ENCODE measurements around the gene HFM1.
"Not testable (repeated sequence)": the region's sequence is repeated elsewhere in the genome, so short reads cannot be mapped to it uniquely, and the experiment has no call there.

The HFM1 gene, protein sequence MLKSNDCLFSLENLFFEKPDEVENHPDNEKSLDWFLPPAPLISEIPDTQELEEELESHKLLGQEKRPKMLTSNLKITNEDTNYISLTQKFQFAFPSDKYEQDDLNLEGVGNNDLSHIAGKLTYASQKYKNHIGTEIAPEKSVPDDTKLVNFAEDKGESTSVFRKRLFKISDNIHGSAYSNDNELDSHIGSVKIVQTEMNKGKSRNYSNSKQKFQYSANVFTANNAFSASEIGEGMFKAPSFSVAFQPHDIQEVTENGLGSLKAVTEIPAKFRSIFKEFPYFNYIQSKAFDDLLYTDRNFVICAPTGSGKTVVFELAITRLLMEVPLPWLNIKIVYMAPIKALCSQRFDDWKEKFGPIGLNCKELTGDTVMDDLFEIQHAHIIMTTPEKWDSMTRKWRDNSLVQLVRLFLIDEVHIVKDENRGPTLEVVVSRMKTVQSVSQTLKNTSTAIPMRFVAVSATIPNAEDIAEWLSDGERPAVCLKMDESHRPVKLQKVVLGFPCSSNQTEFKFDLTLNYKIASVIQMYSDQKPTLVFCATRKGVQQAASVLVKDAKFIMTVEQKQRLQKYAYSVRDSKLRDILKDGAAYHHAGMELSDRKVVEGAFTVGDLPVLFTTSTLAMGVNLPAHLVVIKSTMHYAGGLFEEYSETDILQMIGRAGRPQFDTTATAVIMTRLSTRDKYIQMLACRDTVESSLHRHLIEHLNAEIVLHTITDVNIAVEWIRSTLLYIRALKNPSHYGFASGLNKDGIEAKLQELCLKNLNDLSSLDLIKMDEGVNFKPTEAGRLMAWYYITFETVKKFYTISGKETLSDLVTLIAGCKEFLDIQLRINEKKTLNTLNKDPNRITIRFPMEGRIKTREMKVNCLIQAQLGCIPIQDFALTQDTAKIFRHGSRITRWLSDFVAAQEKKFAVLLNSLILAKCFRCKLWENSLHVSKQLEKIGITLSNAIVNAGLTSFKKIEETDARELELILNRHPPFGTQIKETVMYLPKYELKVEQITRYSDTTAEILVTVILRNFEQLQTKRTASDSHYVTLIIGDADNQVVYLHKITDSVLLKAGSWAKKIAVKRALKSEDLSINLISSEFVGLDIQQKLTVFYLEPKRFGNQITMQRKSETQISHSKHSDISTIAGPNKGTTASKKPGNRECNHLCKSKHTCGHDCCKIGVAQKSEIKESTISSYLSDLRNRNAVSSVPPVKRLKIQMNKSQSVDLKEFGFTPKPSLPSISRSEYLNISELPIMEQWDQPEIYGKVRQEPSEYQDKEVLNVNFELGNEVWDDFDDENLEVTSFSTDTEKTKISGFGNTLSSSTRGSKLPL (N-terminal part only)

DNA sequence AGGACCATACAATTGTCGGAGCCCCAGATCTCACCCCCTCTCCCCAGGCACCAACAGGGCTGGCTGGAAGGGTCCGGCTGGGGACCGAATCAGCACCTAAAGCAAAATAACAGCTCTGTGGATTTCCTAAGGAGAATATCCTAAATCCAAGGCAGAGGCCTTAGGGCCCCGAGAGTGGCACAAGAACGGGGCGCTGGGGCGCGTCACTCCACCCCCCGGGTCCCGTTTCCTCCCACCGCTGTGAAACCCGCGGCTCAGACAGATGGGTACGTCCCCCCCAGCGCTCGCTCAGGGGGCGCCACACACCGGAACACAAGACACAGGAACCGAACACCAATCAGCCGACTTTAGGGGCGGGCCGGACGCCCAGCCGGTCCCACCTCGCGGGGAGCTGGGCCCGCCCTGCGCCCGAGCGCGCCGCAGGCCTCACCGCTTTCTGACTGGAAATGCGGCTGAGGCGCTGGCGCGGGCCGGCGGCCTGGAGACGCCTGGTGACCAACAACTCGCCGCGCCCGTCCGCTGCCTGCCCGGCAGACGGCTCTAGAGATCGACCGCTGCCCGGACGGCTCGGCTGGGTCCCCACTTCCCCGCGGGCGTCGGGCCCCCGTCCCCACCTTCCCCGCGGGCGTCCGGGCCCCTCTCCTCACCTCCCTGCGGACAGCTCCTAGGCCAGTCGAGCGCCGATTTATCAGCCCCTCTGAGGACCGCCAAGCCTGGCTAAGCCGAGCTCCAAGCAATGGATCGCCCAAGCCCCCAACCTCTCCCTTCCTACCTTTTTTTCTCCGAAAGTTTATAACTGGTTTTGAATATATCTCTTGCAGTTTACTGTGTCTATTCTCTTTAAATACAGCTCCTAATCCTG is at the start of gene HFM1:
TSS of gene HFM1 (minus strand) at position 687 of the 862 bp plus-strand sequence. CDS start 3,755 bp downstream, outside the sequence.
- peak; percentile 28 to 59 for DNase-seq (ENCODE audit: low read depth in 2 of 2)

DNA sequence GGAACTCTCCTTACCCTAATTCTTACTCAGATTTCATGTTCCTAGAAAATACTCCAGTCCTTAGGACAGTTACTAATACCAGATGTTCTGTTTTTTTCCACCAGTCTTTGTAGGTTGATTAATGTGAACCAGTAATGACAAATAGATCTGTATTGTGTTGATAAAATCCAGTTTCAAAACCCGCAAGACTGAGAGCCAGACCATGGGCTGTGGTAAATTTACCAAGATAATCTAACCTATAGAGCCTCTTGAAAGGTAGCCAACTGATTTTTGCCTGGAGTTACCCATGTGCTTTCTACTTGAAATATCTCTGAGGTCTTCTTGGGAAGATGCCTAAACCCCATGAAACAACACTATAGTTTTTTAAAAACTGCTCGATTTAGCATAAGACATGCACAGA is 49.5 kb upstream of the HFM1 start:
- no peak for DNase-seq (ENCODE audit: low read depth in 2 of 2)

DNA sequence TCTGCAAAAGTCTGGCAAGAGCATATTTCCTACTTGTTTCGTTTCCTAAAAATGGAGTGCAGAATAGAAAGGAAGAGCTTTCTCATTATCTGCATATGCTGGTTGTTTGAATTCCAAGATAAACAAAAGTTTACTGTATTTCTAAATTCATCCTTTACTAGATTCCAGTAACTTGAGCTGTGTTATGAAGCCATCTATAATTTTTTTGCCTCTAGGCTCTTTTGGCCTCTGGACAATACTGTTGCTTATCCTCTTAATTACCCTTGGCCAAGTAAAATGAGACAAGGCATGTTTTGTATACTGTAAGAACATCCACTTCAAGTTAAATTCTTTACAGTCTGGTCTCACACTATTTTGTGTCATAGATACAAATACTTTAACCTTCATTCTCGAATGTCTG is 45.6 kb upstream of the HFM1 start:
- no peak for DNase-seq (ENCODE audit: low read depth in 2 of 2)

DNA sequence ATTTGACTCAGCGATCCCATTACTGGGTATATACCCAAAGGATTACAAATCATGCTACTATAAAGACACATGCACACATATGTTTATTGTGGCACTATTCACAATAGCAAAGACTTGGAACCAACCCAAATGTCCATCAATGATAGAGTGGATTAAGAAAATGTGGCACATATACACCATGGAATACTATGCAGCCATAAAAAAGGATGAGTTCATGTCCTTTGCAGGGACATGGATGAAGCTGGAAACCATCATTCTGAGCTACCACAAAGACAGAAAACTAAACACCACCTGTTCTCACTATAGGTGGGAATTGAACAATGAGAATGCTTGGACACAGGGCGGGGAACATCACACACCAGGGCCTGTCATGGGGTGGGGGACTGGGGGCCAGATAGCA is 43.1 kb upstream of the HFM1 start:
- not testable (repeated sequence) for DNase-seq (ENCODE audit: low read depth in 2 of 2)

DNA sequence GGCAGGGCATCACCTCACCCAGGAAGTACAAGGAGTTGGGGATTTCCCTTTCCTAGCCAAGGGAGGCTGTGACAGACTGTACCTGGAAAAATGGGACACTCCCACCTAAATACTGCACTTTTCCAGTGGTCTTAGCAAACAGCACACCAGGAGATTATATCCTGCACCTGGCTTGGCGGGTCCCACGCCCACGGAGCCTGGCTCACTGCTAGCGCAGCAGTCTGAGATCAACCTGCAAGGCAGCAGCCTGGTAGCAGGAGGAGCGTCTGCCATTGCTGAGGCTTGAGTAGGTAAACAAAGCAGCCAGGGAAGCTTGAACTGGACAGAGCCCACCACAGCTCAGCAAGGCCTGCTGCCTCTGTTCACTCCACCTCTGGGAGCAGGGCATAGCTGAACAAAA is 37.3 kb upstream of the HFM1 start:
- DNase-seq (ENCODE audit: low read depth in 2 of 2), result not testable (repeated sequence)

DNA sequence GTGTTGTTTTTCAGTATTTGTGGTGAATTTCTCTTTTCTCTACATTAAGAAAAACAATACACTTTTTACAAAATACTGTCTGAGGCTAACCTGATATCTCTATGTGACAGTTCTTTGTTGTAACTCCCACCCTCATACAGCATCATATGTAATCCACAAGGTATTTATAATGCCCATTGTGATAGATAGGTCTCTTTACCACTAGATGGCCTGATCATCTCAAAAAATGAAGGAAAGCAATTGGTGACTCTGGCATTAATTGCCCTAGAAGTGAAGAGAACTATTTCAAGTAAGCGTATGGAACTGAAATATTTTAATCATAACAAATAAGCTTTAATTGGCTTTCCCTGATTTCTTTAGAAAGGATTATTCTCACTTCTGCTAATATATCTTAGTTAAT is 36.2 kb upstream of the HFM1 start:
- no peak for DNase-seq (ENCODE audit: low read depth in 2 of 2)

DNA sequence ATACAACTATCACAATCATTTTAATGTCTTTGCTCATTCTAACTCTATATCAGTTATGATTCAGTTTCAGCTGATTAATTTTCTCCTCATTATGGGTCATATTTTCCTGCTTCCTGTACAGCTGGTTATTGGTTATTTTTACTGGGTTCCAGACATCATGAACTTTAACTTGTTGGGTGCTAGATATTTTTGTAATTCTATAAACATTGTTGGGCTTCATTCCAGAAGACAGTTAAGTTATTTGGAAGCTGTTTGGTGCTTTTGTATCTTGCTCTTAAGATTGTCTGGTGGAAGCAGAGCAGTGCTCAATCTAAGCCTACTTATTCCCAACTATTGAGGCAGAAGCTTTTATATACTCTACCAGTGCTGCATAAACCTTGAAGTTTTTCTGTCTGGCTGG is 34.4 kb upstream of the HFM1 start:
- no peak for DNase-seq (ENCODE audit: low read depth in 2 of 2)

DNA sequence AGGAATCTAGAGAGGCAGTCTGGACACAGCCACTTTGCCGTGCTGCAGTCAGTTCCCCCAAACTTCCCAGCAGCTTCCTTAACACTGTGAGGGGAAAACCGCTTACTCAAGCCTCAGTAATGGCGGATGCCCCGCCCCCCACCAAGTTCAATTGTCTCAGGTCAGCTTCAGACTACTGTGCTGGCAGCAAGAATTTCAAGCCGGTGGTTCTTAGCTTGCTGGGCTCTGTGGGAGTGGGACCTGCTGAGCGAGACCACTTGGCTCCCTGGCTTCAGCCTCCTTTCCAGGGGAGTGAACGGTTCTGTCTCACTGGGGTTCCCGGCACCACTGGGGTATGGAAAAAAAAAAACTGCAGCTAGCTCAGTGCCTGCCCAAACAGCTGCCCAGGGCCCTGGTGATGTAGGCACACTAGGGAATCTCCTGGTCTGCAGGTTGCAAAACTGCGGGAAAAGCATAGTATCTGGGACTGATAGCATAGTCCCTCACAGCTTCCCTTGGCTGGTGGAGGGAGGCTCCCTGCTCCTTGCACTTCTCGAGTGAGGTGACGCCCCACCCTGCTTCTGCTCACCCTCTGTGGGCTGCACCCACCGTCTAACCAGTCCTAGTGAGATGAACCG is 23.7 kb upstream of the HFM1 start:
- no peak for DNase-seq (ENCODE audit: low read depth in 2 of 2)

DNA sequence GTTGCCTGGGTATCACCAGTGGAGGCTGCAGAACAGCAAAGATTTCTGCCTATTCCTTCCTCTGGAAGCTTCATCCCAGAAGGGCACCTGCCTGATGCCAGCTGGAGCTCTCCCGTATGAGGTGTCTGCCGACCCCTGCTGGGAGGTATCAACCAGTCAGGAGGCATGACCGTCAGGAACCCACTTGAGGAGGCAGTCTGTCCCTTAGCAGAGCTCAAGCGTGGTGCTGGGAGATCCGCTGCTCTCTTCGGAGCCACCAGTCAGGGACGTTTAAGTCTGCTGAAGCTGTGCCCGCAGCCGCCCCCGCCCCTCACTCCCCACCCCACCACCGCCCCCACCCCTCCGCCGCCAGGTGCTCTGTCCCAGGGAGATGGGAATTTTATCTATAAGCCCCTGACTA is 23.1 kb upstream of the HFM1 start:
- DNase-seq (ENCODE audit: low read depth in 2 of 2), result no peak

DNA sequence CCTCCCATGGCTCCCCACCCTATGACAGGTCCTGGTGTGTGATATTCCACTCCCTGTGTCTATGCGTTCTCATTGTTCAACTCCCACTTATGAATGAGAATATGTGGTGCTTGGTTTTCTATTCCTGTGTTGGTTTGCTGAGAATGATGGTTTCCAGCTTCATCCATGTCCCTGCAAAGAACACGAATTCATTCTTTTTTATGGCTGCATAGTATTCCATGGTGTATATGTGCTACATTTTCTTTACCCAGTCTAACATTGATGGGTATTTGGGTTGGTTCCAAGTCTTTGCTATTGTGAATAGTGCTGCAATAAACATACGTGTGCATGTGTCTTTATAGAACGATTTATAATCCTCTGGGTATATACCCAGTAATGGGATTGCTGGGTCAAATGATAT is 17.9 kb upstream of the HFM1 start:
- DNase-seq (ENCODE audit: low read depth in 2 of 2), result not testable (repeated sequence)

DNA sequence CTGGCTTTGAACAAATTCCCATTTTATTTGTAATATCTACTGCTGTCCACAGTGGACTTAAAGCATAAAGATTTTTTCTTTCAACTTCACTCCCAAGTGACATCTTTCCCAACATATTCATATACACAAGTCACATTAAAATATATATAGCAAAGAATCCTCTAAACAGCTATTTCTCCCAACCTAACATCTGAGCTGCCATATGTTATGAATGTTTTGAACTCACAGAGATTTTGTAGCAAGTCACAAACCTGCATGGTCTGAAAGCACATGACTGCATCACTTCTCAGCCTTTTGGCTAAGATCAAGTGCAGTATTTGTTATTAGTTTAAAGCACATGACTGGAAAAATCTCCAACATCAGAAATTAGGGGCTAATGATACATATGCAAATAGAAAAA is 7.7 kb upstream of the HFM1 start:
- DNase-seq (ENCODE audit: low read depth in 2 of 2), result no peak

DNA sequence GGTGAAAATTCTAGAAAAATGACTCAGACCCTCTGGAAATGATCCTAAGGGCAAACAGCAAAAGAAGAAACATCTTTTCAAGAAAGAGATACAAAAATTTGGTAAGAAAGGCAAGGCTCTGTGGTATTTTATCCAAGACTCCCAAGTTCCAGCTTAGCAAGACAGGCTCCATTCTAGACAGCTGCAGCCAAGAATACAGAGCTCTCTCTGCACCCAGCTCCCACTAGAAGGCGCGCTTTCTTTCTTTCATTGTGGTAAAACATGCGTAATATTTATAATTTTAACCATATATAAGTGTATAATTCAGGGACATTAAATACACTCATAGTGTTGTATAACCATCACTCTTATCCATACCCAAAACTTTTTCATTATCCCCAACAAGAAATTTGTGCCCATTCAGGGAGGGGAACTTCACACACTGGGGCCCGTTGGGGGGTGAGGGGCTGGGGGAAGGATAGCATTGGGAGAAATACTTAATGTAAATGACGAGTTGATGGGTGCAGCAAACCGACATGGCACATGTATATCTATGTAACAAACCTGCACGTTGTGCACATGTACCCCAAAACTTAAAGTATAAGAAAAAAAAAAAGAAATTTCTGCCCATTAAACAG is 2.2 kb upstream of the HFM1 start:
- DNase-seq (ENCODE audit: low read depth in 2 of 2), result no peak

DNA sequence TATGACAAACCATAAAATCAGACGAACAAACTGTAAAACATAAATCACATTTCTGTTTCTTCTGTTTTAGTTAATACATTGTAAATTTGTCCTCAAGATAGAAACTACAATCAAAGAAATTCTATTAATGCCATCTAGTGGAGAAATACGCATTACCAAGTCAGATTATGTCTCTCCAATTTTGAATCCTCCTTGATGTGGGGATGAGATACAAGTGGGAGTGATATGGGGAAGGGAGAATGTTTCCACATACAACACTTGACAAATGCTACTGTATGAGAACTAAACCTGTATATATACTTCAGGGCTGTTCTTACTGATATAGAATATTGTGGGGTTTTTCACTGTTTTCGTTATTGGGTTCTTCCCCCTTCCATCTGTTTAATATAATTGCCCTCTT is 2.6 kb downstream of the HFM1 start:
- no peak for DNase-seq (ENCODE audit: low read depth in 2 of 2)

DNA sequence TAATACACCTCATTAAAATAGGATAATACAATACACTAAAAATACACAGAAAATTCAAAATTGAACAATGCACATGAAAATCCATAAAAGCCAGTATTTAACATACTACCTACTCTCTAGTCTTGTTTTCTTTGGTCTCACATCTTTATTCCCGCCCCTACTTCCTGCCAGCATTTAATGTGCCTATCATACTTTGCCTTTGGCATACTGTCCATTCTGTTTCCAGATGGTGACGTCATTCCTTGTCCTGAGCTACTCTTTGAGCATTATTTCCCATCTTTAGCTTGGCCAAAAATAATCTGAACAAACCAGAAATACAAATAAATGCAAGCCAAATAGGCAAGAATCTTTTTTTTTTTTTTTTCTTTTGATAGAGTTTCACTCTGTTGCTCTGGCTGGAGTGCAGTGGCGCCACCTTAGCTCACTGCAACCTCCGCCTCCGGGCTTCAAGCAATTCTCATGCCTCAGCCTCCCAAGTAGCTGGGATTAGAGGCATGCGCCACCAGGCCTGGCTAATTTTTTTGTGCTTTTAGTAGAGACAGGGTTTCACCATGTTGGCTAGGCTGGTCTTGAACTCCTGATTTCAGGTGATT is 4.4 kb downstream of the HFM1 start:
- DNase-seq (ENCODE audit: low read depth in 2 of 2), result no peak

DNA sequence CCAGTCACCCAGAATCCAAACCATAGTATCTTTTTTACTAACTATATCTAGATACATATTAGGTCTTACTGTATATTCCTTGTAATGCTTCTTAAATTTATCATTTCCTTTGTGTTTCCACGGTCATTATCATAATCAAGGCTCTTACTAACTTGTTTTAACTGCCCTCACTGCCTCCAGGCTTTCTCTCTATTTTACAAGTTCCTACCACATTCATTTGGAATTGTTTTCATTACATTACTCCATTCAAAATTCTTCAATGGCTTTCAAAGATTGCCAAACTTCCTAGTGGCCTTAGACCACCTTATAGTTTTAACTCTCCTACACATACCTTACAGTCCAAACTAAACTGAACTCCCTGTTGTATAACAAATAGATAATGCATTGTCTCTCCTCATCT is 6.3 kb downstream of the HFM1 start:
- no peak for DNase-seq (ENCODE audit: low read depth in 2 of 2)

DNA sequence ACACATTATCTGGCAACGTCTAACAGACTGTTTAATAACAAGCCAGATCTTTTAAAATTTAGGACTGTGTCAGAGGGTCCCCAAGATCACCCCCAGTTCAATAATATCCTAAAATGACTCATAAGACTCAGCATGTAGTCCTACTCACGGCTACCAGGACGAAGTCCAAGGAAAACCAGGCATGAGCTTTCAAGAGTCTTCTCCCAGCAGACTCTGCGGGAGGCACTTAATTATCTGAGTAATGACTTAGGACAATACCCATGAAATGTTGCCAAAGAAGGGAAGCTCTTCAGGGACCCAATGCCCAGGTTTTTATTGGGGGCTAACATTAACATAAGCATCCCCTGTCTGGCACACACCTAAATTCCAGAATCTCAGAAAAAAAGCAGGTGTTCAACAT is 7.0 kb downstream of the HFM1 start:
- no peak for DNase-seq (ENCODE audit: low read depth in 2 of 2)

DNA sequence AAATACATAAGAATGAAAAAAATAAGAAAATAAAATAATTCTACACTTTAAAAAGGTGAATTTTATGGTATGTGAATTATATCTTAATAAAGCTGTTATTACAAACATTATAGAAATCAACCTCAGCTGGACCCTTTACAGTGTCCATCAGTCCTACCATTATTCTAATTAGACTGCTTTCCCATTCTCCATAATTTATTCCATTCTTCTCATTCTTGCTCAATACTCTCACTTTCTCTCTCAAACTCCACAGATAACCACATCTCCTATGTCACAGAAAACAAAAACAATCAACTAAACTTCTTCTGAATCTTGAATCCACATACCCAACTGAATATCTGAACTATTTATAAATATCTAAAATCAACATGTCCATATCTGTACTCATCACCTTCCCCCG is 11.6 kb downstream of the HFM1 start:
- no peak for DNase-seq (ENCODE audit: low read depth in 2 of 2)

DNA sequence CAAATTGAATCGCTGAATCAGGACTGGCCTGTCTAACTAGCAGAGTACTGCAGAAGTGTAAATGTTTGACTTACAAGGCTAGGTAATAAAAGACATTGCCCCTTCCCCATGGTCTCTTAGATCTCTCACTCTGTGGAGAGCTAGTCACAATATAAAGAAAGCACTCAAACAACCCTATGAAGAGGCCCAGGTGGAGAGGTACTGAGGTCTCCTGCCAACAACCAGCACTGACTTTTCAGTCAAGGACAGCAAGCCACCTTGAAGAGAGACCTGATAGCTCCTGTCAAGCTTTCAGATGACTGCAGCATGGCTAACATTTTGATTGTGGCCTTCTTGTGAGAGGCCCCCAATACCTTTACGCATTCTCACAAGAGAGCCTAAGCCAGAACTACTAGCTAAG is 18.5 kb downstream of the HFM1 start:
- DNase-seq (ENCODE audit: low read depth in 2 of 2), result no peak

DNA sequence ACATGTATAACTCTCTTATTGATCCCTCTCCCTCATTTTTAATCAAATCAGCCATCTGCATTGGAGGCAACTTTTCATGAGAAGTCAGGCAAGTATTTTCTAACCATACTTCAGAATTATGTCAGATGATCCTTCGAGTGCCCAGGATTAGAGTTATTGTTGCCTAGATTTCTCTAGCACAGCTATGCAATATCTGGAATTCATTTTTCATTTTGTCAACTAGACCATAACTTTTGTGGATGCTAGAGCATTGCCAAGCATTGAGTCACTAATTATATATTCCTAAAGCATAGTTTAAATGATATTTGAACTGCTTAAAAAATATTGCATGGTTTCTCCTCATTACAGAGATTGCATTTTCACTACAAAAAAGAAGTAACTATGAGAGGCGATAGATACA is 21.2 kb downstream of the HFM1 start:
- no peak for DNase-seq (ENCODE audit: low read depth in 2 of 2)

DNA sequence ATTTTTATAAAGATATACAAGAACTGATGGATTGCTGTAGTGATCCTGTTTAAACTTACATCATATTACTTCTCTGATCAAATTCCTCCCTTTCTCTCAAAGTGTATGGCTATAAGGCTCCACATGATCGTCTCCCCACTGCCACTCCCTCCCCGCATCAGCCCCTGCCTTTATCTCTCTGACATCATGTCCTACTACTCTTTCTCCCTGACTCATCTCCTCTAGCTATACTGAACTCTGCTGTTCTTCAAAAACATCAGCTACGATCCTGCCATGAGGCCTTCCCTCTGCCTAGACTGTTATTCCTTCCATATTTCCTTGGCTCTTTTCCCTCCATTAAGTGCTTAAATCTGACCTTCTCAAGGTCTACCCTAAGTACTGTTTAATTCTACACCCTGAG is 22.8 kb downstream of the HFM1 start:
- no peak for DNase-seq (ENCODE audit: low read depth in 2 of 2)

Measured in stimulated activated CD4-positive, alpha-beta T cell treated with anti-CD3 and anti-CD28 coated beads, Interleukin-12 subunit alpha, Interleukin-12 subunit beta, amount 100 ng/mL, for 24 hours (primary cell).